22Rv1 (cell line): ENCODE results near the gene SLC16A12.
"Not testable (repeated sequence)": the region's sequence is repeated elsewhere in the genome, so short reads cannot be mapped to it uniquely, and the experiment has no call there.

Experiments
- H3K27ac ChIP-seq: fragments of 450-650 bp; 2 replicates; pipeline ENCODE4 v1.5.1; 2017
- ZFX ChIP-seq: fragments of 450-650 bp; IDR thresholded peaks from 2 replicates; pipeline ENCODE4 v1.6.1; 2017; ENCODE audit warnings: antibody characterized with exemption, borderline replicate concordance
- TF ChIP-seq, protein P1 (sequence below): fragments of 450-650 bp; IDR thresholded peaks from 2 replicates; pipeline ENCODE4 v1.5.1; 2017; ENCODE audit warnings: mild to moderate bottlenecking

Gene SLC16A12

DNA sequence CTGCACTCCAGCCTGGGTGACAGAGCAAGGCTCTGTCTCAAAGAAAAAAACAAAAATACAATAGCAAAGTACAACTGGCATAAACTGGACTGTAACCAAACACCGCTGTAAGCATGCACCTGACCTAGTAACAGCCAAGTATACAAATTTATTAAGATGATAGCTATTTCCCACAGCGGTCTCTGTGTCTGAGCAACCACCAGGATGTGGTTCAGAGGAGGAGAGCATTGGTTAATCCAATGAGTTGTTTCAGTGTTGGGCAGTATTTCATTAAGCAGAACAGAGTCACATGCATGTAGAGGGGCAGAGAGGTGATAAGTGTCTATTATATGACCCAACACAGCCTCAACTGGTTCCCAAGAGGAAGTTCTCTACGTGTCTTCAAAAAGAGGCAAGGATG, 4.0 kb downstream of the SLC16A12 start:
- TF ChIP-seq ZFX = no peak
- TF ChIP-seq, protein P1, sequence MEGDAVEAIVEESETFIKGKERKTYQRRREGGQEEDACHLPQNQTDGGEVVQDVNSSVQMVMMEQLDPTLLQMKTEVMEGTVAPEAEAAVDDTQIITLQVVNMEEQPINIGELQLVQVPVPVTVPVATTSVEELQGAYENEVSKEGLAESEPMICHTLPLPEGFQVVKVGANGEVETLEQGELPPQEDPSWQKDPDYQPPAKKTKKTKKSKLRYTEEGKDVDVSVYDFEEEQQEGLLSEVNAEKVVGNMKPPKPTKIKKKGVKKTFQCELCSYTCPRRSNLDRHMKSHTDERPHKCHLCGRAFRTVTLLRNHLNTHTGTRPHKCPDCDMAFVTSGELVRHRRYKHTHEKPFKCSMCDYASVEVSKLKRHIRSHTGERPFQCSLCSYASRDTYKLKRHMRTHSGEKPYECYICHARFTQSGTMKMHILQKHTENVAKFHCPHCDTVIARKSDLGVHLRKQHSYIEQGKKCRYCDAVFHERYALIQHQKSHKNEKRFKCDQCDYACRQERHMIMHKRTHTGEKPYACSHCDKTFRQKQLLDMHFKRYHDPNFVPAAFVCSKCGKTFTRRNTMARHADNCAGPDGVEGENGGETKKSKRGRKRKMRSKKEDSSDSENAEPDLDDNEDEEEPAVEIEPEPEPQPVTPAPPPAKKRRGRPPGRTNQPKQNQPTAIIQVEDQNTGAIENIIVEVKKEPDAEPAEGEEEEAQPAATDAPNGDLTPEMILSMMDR = no peak
- no peak overlapping the region for H3K27ac ChIP-seq

- not testable (repeated sequence) for H3K27ac ChIP-seq
Observed at GRCh38 chr10:89529711-89530110, 5.7 kb downstream of the SLC16A12 start.

- H3K27ac ChIP-seq = no peak overlapping the region
- no peak for TF ChIP-seq ZFX
- TF ChIP-seq, protein P1 = no peak
Observed at GRCh38 chr10:89526358-89526757, 9.0 kb downstream of the SLC16A12 start.

DNA sequence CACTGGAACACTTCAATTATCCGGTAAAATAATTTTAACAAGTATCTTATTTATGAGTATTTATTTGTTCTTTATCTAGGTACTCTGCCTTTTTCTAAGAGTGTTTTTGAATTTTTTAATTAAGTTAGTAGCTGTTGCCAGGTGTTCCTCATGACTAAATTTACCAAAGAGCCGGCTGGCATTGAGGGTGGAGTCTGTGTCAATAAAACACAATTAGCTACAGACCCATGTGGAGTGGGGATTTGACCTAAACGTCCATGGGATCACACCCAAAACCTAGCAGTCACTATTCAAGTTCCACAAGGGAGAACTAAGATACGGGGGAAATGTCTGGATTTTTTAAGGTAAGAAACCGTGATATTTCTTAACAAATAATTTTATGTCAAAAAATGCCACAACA, 9.8 kb downstream of the SLC16A12 start:
- TF ChIP-seq, protein P1 = no peak
- no peak for TF ChIP-seq ZFX
- no peak overlapping the region for H3K27ac ChIP-seq

DNA sequence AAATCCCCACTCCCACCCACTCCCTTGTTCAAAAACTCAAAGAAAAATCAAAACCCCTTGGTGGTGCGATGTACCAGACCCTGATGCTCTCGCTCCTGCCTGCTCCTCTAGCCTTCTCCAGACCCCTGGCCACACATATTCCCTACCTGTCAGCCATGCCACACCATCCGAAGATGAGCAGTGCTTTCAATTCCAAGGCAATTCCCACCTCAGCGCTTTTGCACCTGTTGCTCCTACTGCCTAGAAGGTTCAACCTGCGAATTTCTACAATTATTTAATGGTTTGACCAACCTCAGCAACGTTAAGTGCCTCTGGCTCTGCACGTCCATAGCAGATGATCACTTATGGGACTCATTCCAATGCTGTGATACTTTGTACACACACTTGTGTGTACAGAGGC, 11.1 kb downstream of the SLC16A12 start:
- no peak overlapping the region for H3K27ac ChIP-seq
- TF ChIP-seq, protein P1 = no peak
- no peak for TF ChIP-seq ZFX

GRCh38 chr10:89523274-89523673, 12.1 kb downstream of the SLC16A12 start:
- TF ChIP-seq, protein P1 = no peak
- TF ChIP-seq ZFX = no peak
- H3K27ac ChIP-seq = no peak overlapping the region

DNA sequence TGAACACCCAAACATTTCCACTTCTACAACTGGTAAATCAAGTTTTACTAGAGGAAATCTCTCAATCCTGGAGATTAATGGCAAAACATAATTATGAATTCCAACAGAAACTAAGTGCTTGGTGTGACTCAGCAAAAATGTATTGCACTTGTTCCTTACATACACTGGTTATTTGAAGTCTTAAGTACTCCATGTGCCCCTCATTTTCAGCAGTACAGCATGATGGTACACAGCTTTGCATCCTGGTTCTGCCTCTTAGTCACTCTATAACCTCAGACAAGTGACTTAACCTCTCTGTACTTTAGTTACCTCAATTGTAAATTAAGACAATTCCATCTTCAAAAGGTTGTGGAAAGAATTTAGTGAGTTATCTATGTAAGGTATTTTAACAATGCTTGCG, 12.9 kb downstream of the SLC16A12 start:
- TF ChIP-seq, protein P1 = no peak
- TF ChIP-seq ZFX = no peak

GRCh38 chr10:89521368-89521767, 14.0 kb downstream of the SLC16A12 start:
- H3K27ac ChIP-seq = no peak overlapping the region
- TF ChIP-seq, protein P1 = no peak
- TF ChIP-seq ZFX = no peak

More for the DNA sequence above, 12.9 kb downstream of the SLC16A12 start:
- H3K27ac ChIP-seq = no peak overlapping the region
